ENCODE measurements around the gene ADGRB2.

ADGRB2 gene

GRCh38 chr1:31799196-31799894 lies 35.2 kb upstream of the ADGRB2 start:
- TF ChIP-seq POLR2A (IDR thresholded peaks at IDR 0.05; ENCODE audit: low read length) (no peak), GATA1 (IDR thresholded peaks at IDR 0.05; ENCODE audit: low read depth, low read length) (no peak)
- no peak for DNase-seq

- no peak for TF ChIP-seq POLR2A (IDR thresholded peaks at IDR 0.05; ENCODE audit: low read length)
- no peak for TF ChIP-seq GATA1 (IDR thresholded peaks at IDR 0.05; ENCODE audit: low read depth, low read length)
- no peak for DNase-seq
Measured at GRCh38 chr1:31798433-31799195, 34.5 kb upstream of the ADGRB2 start.

- no peak for TF ChIP-seq GATA1 (IDR thresholded peaks at IDR 0.05; ENCODE audit: low read depth, low read length)
- TF ChIP-seq POLR2A (IDR thresholded peaks at IDR 0.05; ENCODE audit: low read length): no peak
- DNase-seq: no peak
Measured at GRCh38 chr1:31798086-31798432, 33.9 kb upstream of the ADGRB2 start.

GRCh38 chr1:31797216-31797615 lies 33.1 kb upstream of the ADGRB2 start:
- no peak for TF ChIP-seq GATA1 (IDR thresholded peaks at IDR 0.05; ENCODE audit: low read depth, low read length)
- no peak for TF ChIP-seq POLR2A (IDR thresholded peaks at IDR 0.05; ENCODE audit: low read length)
- DNase-seq: no peak

GRCh38 chr1:31796707-31797106 lies 32.6 kb upstream of the ADGRB2 start:
- no peak for TF ChIP-seq GATA1 (IDR thresholded peaks at IDR 0.05; ENCODE audit: low read depth, low read length)
- DNase-seq: no peak

- TF ChIP-seq GATA1 (IDR thresholded peaks at IDR 0.05; ENCODE audit: low read depth, low read length): no peak
- TF ChIP-seq POLR2A (IDR thresholded peaks at IDR 0.05; ENCODE audit: low read length): no peak
- DNase-seq: peak; percentile 37 to 64
Measured at GRCh38 chr1:31795801-31796621, 31.9 kb upstream of the ADGRB2 start.

- TF ChIP-seq GATA1 (IDR thresholded peaks at IDR 0.05; ENCODE audit: low read depth, low read length) (no peak), POLR2A (IDR thresholded peaks at IDR 0.05; ENCODE audit: low read length) (no peak)
- DNase-seq: no peak
Measured at GRCh38 chr1:31795096-31795675, 31.0 kb upstream of the ADGRB2 start.

GRCh38 chr1:31793586-31794285 lies 29.6 kb upstream of the ADGRB2 start:
- no peak for DNase-seq
- no peak for TF ChIP-seq GATA1 (IDR thresholded peaks at IDR 0.05; ENCODE audit: low read depth, low read length)
- no peak for TF ChIP-seq POLR2A (IDR thresholded peaks at IDR 0.05; ENCODE audit: low read length)

- TF ChIP-seq POLR2A (IDR thresholded peaks at IDR 0.05; ENCODE audit: low read length): no peak
- TF ChIP-seq GATA1 (IDR thresholded peaks at IDR 0.05; ENCODE audit: low read depth, low read length): no peak
- DNase-seq: no peak
Measured at GRCh38 chr1:31793086-31793485, 28.9 kb upstream of the ADGRB2 start.

- DNase-seq: no peak
- TF ChIP-seq GATA1 (IDR thresholded peaks at IDR 0.05; ENCODE audit: low read depth, low read length) (no peak), POLR2A (IDR thresholded peaks at IDR 0.05; ENCODE audit: low read length) (no peak)
Measured at GRCh38 chr1:31792541-31792940, 28.4 kb upstream of the ADGRB2 start.

- TF ChIP-seq GATA1 (IDR thresholded peaks at IDR 0.05; ENCODE audit: low read depth, low read length) (no peak), POLR2A (IDR thresholded peaks at IDR 0.05; ENCODE audit: low read length) (no peak)
Measured at GRCh38 chr1:31792116-31792515, 28.0 kb upstream of the ADGRB2 start.

GRCh38 chr1:31791131-31791858 lies 27.2 kb upstream of the ADGRB2 start:
- no peak for DNase-seq
- TF ChIP-seq POLR2A (IDR thresholded peaks at IDR 0.05; ENCODE audit: low read length): no peak
- no peak for TF ChIP-seq GATA1 (IDR thresholded peaks at IDR 0.05; ENCODE audit: low read depth, low read length)

More at GRCh38 chr1:31792116-31792515, 28.0 kb upstream of the ADGRB2 start:
- no peak for DNase-seq

GRCh38 chr1:31790641-31791091 lies 26.5 kb upstream of the ADGRB2 start:
- no peak for DNase-seq
- no peak for TF ChIP-seq GATA1 (IDR thresholded peaks at IDR 0.05; ENCODE audit: low read depth, low read length)
- TF ChIP-seq POLR2A (IDR thresholded peaks at IDR 0.05; ENCODE audit: low read length): no peak
